ENCODE results near the gene PRKAR1B.

The PRKAR1B gene

DNA sequence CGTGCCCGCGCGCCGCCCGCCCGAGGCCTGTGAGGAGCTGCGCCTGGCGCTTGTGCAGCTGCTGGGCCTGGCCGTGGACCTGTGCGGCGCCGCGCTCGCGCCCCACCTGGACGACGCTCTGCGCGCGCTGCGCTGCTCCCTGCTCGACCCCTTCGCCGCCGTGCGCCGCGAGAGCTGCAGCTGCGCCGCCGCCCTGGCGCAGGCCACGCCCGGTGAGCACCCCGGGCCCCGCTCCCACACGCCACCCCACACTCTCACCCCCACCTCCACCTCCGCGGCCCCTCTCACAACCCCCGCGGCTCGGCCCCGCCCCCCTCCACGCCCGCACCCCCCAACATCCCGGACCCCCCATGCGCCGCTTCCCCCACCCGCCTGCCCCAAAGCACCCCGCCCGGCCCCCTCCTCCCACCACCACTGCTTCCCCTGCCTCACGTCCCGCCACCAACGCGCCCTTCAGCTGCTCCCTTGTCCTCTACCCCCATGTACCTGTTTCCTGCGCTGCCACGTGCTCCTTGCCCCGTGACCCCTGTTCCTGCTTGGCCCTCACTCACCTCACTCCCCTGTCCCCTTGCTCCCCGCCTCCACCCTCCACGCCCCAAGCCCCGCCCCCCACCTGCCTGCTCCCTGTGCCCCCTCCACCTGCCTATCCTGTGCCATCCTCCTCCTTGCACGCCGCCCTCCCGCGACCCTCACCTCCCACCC lies at the start of gene PRKAR1B:
PRKAR1B (minus strand) TSS at position 178 of the 702 bp plus-strand sequence. CDS start 15,776 bp downstream, outside the sequence.
- peak; percentile 76 for DNase-seq

DNA sequence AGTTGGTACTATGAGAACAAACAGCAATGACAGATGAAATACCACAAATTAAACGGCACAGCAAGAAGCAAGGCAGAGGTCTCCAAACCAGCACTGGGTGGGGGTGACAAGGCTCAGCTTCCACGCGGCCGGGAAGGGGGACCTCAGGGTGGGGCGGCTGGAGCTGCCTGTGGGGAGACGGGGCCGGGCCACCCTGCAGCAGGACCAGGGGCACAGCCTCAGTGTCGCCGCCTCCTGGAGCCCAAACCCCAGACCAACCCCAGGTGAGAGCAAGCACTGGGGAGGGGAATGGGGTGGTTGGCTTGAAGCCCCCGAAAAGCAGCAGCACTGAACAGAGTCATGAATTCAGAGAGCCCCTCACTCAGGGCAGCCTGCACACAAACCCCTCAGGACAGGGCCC lies 49.3 kb upstream of the PRKAR1B start:
- DNase-seq, result no peak

DNA sequence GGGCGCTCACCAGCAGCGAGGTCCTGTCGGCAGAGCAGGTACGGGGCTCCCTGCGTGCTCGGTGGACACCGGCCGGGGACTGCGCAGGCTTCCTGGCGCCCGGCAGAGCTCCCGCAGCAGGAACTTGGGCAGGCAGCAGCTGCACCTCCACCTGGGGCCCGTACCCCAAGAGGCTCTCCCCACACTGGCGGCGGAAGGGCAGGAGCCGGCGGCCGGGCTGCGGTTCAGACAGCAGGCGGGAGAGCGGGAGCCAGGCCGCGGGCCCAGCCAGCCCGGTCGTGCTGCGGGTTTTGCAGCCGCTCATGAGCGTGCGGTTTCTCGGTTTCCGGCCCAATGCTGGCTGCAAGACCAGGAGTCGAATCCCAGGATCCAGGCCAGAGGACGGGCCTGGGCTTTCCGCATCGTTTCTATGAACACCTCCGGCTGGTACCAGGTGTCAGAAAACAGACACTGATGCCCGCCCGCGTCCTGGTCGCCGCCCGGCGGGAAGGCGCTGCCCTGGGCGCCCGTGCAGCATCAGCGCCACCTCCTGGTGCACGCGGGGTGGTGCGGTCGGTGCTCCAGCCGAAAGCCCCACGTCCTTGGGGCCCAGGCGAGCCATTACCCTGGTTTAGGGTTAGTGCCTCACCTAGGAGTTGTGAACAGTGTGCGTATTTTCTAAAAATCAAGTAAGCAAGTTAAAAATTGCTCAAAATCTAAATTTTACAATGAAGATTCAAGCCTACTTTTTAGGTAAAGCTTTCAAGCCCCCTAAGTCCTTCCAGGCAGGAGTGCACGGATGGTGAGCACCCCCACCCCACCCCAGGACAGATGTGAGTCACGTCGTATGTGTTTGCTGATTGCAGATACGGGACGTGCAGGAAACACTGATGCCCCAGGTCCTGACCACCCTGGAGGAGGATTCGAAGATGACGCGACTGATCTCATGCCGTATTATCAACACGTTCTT lies 47.4 kb upstream of the PRKAR1B start:
- DNase-seq, result peak; percentile 89

DNA sequence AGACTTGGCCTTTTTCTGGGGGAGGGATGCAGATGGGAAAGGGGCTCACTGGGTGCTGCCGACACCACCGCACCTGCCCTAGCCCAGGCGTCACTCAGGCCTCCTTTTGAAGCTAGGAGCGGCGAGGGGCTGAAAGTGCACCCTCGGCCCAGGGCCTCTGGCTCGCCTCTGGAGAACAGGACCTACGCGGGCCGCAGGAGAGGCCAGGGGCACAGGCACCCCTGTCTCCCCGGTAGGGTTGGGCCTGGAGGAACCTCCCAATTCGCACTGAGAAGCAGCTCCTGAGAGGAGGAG lies 46.5 kb upstream of the PRKAR1B start:
- no peak for DNase-seq

DNA sequence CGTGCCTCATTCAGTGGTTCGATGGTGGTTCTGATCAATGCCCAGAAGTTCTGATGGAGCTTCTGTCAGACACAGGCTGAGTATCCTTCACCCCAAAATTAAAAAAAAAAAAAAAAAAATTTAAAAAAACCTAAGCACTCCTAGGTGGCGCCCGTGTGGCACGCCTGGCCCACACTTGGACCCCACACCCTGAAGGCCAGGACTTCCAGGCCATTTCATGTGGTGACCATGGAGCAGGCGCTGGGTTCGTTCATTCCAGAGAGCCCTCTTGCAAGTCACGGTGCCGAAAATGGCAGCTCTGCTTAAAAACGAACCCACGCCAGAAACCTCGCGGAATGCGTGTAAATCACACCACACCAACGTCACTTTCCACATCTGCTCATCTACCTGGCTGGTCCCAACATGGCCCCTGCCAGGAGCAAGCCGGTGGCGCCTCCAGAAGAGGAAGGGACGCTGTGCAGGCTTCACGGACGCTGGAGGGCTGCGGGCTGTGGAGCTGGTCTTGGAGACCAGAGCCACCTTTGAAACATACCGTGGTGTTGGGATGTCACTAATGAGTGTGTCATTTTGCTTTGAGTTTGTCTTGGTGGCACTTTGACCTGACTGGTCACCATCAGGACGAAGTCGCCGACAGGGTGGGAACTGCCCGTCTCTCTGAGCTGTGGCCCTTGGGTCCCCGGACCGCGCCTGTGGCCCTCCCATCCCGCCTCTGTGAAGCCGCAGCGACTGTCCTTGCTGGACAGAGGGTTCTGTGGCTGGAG lies 46.0 kb upstream of the PRKAR1B start:
- no peak for DNase-seq

DNA sequence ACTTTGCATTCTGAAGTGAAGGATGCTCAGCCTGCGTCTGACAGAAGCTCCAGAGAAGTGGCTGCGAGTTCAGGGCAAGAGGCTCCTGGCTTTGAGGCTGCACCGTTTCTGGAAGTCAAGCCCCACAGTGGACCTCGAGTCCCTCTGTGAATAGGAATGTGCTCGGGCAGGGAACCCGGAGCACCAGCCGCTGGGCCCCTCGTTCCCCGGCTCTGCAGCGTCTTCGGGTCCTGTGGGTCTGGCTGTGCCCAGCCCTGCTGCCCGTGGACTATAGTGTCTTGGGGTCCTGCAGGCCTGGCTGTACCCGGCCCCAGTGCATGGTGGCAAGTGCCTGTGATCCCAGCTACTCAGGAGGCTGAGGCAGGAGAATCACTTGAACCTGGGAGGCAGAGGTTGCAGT lies 45.3 kb upstream of the PRKAR1B start:
- DNase-seq, result no peak

DNA sequence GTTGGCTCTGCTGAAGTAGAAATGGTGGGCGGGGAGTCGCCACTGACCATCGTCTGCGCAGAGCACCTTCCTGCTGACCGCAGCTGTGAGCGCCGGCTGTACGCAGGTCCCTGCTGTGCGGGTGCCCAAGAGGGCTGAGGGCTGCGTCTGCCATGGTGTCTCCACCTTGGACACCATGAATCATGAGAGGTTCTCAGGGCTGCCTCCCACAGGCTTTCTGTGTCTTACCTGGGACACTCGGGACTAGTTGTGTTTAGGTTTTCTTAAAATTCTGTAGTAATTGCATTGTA lies 44.9 kb upstream of the PRKAR1B start:
- DNase-seq, result no peak

DNA sequence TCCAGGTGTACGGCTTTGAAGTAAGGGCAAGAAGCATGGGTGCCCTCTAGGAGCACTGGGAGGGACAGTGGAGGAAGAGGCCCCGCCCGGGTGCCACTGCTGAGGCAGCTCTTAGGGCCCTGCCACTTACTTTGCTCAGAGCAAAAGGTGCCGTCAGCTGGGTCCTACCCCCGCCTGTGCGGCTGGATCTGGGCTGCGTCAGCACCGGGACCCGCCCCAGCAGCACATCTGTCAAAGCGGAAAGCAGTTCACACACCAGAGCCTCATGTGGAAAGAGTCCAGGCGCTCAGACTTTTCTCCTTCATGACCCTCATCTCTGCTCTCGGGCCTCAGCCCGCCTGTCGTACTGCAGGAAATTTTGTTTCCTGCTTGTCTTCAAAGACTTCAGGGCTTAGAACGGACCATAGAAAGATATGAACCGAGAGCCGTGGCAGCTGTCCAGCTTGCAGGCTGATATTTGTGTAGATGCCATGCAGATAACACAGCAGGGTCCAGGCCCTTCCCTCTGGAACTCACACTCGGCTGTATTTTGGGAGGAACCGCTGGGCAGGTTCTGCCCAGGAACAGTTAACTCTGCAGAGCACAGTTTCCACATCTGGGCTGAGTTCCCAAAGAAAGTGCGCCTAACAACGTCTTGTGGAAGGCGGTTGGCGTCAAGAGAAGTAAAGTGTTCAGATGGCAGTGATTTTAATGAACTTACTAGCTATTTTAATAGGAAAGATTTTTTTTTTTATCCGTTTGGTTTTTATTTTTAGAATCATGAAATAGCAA lies 44.3 kb upstream of the PRKAR1B start:
- no peak for DNase-seq

DNA sequence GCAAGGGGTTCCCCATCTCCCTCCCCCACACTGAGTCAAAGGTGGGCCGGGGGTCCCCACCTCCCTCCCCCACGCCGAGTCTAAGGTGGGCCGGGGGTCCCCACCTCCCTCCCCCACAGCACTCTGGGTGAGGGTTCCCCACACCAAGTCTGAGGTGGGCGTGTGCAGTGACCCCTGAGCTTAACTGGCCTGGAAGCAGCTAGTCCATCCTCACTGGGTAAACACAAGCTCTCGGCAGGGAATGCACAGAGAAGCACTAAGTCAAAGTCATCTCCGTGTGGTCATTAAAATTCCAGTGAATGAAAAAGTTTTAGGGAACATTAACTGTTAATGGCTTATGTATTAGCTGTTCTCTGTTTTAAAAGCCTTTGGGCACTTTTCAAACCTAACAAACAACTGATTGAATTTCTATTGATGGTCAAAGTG lies 43.7 kb upstream of the PRKAR1B start:
- DNase-seq, result no peak

DNA sequence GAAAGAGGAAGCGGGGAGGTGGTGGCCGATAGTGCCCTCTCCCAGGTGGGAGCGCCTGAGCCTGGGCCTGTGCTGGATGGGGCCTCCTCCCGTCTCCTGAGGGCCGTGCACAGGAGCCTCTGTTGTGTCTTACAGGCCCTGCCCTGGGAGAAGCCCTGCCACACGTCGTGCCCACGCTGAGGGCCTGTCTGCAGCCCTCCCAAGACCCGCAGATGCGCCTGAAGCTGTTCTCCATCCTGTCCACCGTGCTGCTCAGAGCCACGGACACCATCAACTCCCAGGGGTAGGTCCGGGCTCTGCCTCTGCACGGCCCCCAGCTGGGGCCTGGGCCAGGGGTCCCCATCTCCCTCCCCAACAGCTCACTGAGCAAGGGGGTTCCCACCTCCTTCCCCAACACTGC lies 43.3 kb upstream of the PRKAR1B start:
- no peak for DNase-seq

DNA sequence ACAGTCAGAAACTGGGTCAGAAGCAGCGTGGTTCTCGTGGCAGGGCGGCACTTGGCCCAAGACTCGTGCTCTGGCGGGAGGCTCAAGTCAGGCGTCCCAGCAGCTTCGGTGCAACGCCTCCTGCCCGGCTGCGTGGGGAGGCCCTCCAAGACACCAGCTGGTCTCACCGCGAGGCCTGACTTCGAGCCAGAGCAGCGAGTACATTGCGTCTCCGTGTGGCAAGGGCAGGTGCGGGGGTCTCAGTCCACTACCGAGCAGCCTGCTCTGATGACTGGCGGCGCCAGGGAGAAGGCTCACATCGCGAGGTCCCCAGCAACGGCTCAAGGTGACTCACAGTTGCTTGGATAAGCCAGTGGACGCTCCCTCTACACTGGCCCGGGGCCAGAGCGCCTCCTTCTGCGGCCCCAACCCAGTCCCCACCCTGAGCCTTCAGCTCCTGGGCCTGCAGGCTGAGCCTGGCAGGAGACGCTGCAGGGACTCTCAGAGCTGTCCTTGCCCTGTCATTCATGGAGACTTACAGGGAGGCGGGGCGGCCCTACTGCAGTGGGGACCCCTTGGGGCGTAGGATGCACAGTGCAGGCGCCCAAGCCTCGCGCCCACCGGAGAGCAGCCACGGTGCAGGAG lies 41.9 kb upstream of the PRKAR1B start:
- no peak for DNase-seq

DNA sequence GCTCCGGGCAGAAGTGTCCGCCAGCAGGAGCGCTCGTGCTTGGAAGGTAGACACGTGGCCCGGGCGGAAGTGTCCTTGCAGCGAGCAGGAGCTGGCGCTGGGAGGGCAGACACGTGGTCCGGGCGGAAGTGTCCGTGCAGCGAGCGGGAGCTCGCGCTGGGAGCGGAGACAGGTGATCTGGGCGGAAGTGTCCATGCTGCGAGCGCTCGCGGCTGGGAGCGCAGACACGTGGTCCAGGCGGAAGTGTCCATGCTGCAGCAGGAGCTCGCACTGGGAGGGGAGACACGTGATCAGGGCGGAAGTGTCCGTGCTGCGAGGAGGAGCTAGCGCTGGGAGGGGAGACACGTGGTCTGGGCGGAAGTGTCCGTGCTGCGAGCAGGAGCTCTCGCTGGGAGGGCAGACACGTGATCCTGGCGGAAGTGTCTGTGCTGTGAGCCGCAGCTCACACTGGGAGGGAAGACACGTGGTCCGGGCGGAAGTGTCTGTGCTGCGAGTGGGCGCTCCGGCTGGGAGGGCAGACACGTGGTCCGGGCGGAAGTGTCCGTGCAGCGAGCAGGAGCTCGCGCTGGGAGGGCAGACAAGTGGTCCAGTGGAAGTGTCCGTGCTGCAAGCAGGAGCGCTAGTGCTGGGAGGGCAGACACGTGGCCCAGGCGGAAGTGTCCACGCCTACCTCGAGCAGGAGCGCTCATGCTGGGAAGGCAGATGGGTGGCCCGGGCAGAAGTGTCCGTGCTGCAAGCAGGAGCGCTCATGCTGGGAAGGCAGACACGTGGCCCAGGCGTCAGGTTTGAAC lies 41.1 kb upstream of the PRKAR1B start:
- DNase-seq, result no peak

DNA sequence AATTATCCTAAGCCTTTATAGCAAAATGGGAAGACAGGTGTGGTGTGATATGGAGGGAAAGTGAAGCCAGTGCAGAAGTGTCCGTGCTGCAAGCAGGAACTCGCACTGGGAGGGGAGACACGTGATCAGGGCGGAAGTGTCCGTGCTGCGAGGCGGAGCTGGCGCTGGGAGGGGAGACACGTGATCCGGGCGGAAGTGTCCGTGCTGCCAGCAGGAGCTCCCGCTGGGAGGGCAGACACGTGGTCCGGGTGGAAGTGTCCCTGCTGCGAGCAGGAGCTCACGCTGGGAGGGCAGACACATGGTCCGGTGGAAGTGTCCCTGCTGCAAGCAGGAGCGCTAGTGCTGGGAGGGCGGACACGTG lies 40.5 kb upstream of the PRKAR1B start:
- no peak for DNase-seq

DNA sequence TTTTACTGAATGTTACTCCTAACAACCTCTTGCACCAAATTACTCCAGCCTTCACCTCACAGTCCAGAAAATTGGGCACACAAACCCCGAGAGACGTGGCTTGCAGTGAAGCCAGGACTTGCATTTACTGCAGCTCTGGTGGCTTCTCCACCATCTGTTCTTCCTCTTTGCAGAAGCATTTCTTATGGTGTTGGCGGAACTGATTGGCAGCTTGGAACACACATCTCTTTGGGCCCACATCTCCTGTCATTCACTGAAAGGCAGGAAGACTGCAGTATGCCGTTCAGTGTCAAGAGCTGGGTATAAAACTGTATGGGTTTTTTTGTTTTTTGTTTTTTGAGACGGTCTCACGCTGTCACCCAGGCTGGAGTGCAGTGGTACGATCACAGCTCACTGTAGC lies 38.3 kb upstream of the PRKAR1B start:
- no peak for DNase-seq

DNA sequence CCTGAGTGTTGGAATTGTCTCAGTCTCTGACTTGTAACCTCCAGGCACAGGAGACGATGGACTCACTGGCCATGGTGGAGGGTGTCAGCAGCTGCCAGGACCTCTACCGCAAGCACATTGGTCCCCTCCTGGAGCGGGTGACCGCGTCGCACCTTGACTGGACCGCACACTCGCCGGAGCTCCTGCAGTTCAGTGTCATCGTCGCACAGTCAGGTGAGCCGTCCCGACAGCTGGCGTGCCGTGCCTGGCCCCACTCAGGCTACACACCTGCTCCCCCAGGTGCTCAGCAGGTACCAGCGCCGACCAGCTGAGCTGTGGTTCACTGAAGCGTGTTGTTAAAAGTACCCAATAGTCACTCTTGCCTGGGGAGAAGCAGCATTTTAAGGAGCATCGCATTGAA lies 36.7 kb upstream of the PRKAR1B start:
- no peak for DNase-seq

DNA sequence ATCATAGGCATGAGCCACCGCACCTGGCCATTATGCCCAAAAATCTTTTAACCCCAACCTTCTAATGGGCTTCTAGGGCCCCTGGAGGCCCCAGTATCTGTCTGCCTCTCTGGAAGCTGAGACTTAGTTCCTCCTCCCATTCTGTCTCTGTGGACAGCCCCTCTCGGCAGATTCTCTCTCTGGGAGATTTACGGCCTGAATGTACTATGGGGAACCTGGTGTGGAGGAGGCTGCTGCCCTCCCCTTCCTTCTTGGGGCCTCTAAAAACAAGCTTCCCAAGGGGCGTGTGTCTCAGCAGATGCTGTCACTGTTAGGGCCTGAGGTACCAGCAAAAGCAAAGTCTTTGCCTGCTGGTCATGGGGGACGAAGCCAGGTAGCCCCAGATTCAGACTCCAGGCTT lies 35.8 kb upstream of the PRKAR1B start:
- DNase-seq, result no peak

DNA sequence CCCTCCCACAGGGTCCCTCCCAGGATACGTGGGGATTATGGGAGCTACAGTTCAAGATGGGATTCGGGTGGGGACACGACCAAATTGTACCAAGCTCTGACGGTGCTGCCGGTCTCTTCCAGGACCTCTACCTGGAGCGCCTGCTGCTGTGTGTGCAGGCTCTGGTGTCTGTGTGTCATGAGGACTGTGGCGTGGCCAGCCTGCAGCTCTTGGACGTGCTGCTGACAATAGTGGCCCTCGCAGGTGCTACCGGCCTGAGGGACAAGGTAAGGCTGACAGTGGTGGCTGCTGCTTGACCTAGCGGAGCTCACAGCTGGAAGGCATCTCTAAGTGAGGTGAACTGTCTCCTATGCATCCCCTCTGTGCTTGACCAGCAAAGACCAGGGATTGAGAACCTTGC lies 34.5 kb upstream of the PRKAR1B start:
- DNase-seq, result no peak

DNA sequence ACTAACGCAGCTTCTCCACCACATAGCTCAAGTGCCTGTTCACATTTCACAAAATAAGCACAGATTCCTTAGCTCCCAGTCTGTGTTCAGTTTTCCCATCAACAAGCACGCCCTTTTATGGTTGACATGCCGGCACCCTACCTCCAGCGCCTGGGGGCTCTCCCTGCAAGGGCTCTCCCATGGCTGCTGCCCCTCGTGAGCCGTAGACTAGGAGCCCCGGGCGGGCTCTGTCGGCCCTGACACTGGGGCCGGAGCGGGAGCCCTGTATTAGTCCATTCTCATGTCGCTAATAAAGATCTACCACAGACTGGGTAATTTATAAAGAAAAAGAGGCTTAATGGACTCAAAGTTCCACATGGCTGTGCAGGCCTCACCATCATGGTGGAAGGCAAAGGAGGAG lies 34.0 kb upstream of the PRKAR1B start:
- DNase-seq, result no peak

DNA sequence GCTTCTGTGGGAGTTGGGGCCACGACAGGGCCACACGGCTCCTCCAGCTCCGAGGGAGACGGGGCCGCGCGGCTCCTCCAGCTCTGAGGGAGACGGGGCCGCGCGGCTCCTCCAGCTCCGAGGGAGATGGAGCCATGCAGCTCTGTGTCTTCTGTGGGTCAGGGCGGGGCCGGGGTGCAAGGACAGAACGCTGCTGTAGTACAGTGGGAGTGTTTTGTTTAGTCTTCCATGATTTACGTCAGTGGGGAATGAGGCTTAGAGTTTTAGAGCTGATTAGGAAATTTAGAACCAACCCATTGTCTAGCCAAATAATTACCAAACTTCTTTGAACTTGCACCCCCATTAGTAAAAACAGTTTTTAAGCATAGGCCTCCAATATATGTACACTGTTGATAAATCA lies 32.9 kb upstream of the PRKAR1B start:
- no peak for DNase-seq

DNA sequence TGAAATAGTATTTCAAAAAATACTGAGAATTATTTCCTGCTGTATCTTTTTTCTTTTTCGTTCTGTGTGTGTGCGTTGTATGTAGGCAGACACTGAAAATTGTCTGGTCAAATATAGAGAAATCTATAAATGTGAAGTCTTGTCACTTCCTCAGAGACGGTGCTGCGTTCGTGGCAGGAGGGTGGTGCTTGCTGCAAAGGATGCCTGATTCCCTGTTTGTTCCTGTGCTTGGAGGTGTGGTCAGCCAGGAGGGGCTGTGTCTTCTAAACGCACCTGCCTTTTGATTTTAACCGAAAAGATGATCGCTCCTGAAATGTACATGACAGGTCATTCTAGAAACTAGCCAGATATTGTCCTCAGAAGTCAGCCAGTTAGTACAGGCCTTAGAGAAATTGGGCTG lies 32.5 kb upstream of the PRKAR1B start:
- DNase-seq, result no peak

DNA sequence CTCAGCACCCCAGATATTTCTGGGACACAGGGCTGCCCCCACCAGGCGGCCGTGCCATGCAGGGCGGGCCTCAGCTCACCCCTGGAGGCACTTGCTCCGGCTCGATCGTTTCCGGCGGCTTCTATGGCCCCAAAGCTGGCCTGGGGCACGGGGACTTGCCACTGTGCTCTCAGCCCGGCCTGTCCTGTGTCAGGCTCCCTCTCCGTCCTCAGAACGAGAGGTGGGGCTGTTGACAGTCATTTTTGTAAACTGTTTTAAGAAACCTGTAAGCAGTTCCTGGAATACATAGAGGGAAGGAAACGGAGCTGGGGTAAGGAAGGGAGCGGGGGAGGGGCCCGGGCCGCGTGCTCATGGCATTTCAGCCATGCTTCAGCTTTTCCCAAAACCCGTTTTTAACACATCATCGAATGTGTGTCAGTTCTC lies 30.7 kb upstream of the PRKAR1B start:
- no peak for DNase-seq

Data from activated CD8-positive, alpha-beta memory T cell treated with anti-CD3 and anti-CD28 coated beads for 24 hours (primary cell).